Activated CD4-positive, alpha-beta T cell treated with anti-CD3 and anti-CD28 coated beads, Interleukin-2, amount 50 U/mL, for 48 hours (primary cell): ENCODE results near the gene SCGB1A1.

ENCODE experiments used
- DNase-seq, 2 experiments: peaks; one replicate each; pipeline ENCODE4 v3.0.0-alpha.2; 2020

SCGB1A1 gene

GRCh38 chr11:62450543-62451240 lies 31.9 kb downstream of the SCGB1A1 start:
- DNase-seq, result no peak

- no peak for DNase-seq
These were observed 32.4 kb downstream of the SCGB1A1 start for GRCh38 chr11:62451241-62451621.

GRCh38 chr11:62452261-62452660 lies 33.4 kb downstream of the SCGB1A1 start:
- no peak for DNase-seq

- DNase-seq, result no peak
These were observed 34.1 kb downstream of the SCGB1A1 start for GRCh38 chr11:62452839-62453468.

- DNase-seq, result no peak
These were observed 37.8 kb downstream of the SCGB1A1 start for GRCh38 chr11:62456630-62457029.

GRCh38 chr11:62457478-62457877 lies 38.6 kb downstream of the SCGB1A1 start:
- DNase-seq, result no peak

GRCh38 chr11:62458212-62459002 lies 39.6 kb downstream of the SCGB1A1 start:
- no peak for DNase-seq

- no peak for DNase-seq
These were observed 40.2 kb downstream of the SCGB1A1 start for GRCh38 chr11:62459080-62459479.

- no peak for DNase-seq
These were observed 43.1 kb downstream of the SCGB1A1 start for GRCh38 chr11:62461740-62462507.

- no peak for DNase-seq
These were observed 43.7 kb downstream of the SCGB1A1 start for GRCh38 chr11:62462508-62462892.

- no peak for DNase-seq
These were observed 44.3 kb downstream of the SCGB1A1 start for GRCh38 chr11:62463121-62463542.

- no peak for DNase-seq
These were observed 45.8 kb downstream of the SCGB1A1 start for GRCh38 chr11:62464655-62465054.

- no peak for DNase-seq
These were observed 47.6 kb downstream of the SCGB1A1 start for GRCh38 chr11:62466444-62466843.

GRCh38 chr11:62468577-62468976 lies 49.7 kb downstream of the SCGB1A1 start:
- no peak for DNase-seq

- no peak for DNase-seq
These were observed 52.8 kb downstream of the SCGB1A1 start for GRCh38 chr11:62471603-62472002.

GRCh38 chr11:62472063-62472884 lies 53.4 kb downstream of the SCGB1A1 start:
- DNase-seq, result no peak
